Neuron (in vitro differentiated cells): Measurements from ENCODE around the gene OR6B2.

Source experiments
- H2AFZ ChIP-seq: one replicate; pipeline ENCODE4 v1.6.1; 2013; ENCODE audit warnings: low read depth, mild to moderate bottlenecking, inconsistent platforms, low read length, moderate library complexity
- H3K27me3 ChIP-seq: one replicate; pipeline ENCODE4 v1.6.1; 2013; ENCODE audit warnings: low read length; ENCODE audit not compliant: insufficient read depth
- H3K36me3 ChIP-seq: one replicate; pipeline ENCODE4 v1.6.1; 2013; ENCODE audit warnings: low read length; ENCODE audit not compliant: insufficient read depth
- H3K4me1 ChIP-seq: one replicate; pipeline ENCODE4 v1.6.1; 2013; ENCODE audit warnings: low read length; ENCODE audit not compliant: insufficient read depth
- H3K4me3 ChIP-seq: 2 replicates; pipeline ENCODE4 v1.5.1; 2013; ENCODE audit warnings: mild to moderate bottlenecking, low read length, moderate library complexity
- H3K9me3 ChIP-seq: one replicate; pipeline ENCODE4 v1.6.1; 2013; ENCODE audit warnings: low read length

The OR6B2 gene

DNA sequence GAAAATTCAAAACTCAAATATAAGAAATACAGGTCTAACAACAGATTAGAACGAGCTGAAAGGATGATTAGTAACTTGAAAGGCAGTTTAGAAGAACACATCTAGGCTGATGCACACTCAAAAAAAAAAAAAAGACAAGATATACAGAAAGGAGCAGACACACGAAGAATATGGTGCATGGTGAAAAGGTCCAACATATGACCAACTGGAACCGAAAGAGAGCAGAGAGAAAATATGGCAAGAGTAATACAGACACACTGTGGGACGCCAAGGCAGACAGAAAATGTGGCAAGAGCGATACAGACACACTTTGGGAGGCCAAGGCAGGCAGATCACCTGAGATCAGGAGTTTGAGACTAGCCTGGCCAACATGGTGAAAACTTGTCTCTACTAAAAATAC is 44.9 kb downstream of the OR6B2 start:
- Histone ChIP-seq H3K9me3 (peaks cover 8% of the 10 kb centered on the region), H3K4me3 (no peak overlapping the region), H2AFZ (no peak overlapping the region), H3K27me3 (no peaks in the 10 kb centered on the region), H3K4me1 (no peaks in the 10 kb centered on the region), H3K36me3 (peaks cover 56% of the 10 kb centered on the region)

DNA sequence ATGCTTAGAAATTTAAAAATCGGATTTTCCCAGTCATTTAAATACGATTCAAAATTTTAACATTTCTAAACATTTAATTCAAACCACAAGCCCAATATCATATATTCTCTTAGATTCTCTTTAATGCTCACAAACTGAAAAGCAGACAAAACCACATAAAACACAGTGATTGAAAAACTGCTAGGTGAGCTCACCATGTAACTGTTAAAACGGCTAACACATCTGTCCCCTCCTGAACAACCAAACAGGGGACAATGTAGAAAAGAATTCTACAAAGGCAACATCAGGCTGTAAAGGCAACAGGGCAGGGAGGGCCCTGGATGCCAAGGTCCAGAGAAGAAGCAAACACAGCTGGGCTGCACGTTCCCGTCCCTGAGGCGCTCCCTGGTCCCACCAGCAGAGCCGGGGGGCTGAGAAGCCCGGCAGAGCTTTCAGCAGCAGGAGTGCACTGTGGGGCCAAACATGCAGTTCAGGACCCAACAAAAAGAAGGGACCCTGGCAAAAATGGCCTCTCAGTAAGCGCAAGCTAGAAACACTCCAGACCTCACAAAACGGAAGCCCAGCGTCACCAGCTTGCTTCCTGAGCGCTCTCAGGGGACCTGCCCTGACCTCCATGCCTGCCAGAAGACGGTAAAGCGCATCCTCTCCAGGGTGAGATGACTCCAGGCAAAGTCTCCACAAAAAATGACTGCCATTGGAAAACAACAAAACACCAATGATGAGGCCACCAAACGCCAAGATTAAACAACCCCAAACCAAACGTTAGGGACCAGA is 45.6 kb downstream of the OR6B2 start:
- Histone ChIP-seq H2AFZ (no peak overlapping the region), H3K27me3 (no peaks in the 10 kb centered on the region), H3K36me3 (peaks cover 51% of the 10 kb centered on the region), H3K4me3 (no peak overlapping the region), H3K9me3 (peaks cover 8% of the 10 kb centered on the region), H3K4me1 (no peaks in the 10 kb centered on the region)

DNA sequence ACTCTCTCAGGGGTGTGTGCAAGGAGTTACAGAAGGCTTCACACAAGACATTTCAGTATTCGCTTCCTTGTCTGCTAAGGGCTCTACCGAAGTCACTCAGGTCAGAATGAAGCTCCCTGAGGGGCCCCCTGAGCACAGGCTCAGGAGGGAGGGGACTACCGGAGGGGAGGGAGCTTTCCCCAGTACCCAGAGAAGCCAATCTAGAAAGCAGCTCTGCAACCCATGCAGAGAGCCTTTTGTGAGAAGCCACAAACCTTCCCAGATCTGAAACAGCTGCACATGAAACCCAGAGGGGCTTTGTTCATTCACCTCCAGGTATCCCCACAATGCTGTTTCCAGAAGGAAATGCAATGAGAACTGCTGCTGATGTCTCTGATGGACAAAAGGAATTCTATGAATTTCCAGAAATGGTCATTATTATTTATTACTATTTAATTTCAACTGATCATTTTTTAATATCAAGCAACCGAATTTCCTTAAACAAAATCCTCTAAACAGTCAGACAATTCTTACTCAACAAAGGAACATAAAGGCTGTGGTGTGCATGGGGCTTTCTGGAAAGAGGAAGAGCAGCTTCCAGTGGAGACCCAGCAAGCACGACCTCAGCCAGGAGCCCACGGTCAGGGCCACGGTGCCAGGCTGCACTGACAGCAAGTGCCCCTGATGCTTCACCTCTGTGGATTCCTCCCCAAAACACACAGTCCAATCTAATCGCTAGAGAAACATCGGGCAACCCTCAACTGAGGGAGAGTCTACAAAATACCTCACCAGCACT is 47.0 kb downstream of the OR6B2 start:
- H3K9me3 ChIP-seq, result peaks cover 8% of the 10 kb centered on the region
- H3K4me3 ChIP-seq, result no peak overlapping the region
- H2AFZ ChIP-seq, result no peak overlapping the region
- H3K4me1 ChIP-seq, result no peaks in the 10 kb centered on the region
- H3K36me3 ChIP-seq, result peaks cover 37% of the 10 kb centered on the region
- H3K27me3 ChIP-seq, result no peaks in the 10 kb centered on the region
